Hematopoietic multipotent progenitor cell treated with erythropoietin and hydrocortisone succinate and interleukin-3 and kit ligand, for 15 days (in vitro differentiated cells): ENCODE results near the gene CFAP44.
"Not testable (repeated sequence)": the region's sequence is repeated elsewhere in the genome, so short reads cannot be mapped to it uniquely, and the experiment has no call there.

Experiments used
- DNase-seq: peaks from one replicate; pipeline ENCODE4 v3.0.0-alpha.2; 2015; ENCODE audit warnings: low spot score

CFAP44 gene, protein sequence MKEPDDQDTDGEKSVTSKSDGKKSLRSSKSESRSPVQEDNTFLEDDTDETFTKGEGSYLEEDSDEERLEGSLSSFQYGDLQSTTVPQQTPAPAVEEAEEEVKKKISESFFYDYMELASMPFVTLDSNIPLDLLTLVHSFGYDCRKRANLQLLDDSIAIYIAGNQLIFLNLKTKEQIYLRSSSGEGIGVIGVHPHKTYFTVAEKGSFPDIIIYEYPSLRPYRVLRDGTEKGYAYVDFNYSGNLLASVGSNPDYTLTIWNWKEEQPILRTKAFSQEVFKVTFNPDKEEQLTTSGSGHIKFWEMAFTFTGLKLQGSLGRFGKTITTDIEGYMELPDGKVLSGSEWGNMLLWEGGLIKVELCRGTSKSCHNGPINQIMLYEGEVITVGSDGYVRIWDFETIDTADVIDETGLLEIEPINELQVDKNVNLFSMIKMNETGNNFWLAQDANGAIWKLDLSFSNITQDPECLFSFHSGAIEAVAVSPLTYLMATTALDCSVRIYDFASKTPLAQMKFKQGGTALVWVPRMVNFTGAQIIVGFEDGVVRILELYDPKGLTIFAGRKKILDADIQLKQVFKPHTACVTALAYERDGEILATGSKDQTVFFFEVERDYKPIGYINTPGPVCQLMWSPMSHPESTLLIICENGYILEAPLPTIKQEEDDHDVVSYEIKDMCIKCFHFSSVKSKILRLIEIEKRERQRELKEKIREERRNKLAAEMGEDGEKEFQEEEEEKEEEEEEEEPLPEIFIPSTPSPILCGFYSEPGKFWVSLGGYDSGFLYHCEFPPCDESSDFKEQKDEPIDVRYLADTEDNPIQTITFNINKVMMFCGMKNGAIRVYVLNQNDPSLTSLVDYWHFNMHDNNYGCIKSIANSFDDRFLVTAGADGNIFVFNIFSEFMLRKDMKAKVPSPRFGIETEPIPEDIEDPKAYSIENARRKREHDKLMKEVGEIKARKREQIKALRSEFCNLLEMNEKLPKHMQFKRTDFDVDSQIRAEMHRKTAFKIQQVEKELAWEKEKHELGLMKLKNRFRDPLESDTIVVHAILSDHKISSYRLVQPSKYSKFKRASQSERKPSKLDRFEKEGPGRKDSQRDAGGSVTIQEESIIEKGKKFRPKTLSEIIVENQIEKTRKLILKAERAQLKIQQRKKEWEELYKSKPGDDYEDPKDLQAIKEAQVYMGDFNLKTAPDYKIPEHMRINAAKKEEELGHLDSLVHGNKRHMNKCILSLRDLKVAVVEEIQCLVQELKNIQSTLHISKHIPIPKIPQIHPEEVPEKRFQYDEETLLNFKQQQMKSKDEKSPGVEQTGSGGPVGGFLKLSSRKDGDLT (N-terminal part only)

DNA sequence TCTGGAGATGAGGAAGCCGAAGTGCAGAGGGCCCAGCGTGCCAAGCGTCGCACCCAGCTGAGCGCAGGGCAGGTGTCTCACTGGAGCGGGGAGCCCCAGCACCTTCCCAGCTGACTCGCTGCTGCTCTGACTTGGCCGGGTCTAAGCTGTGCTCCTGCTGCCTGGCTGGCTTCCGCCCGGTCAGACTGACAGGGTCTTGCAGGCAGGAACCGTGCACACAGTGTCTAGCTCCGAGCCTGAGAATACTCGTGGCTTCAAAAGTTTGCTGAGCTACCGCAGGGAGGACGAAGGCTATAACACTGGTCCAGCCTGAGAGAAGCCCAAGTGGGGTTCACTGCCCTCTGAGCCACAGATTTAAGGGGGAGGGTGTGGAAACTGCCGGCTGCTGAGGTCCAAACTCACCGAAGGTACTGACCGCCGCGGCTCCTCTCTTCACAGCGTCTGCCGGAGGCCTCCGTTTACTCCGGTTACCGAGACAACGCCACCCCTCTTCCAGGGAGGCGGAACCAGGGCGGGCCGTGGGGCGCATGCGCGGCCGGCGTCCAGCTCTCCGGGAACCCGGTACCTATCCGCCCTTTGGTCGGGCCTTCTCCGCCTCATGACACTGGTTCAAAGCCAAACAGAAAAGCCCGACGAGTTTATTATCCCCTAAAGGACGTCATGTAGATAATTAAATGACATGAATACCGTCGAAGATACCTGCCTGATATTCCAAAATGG is at the start of gene CFAP44:
CFAP44 (minus strand) TSS at position 443 of the 720 bp plus-strand sequence. CDS start 7,829 bp downstream, outside the sequence.
- peak; percentile 45 for DNase-seq

DNA sequence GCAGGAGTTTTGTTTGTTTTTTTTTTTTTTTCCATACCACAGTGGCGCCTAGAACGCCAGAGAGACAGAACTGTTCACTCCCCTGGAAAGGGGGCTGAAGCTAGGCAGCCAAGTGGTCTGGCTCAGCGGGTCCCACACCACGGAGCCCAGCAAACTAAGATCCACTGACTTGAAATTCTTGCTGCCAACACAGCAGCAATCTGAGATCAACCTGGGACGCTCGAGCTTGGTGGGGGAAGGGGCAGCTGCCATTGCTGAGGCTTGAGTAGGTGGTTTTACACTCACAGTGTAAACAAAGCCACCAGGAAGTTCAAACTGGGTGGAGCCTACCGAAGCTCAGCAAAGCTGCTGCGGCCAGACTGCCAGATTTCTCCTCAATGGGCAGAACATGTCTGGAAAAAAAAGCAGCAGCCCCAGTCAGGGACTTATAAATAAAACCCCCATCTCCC is 43.9 kb upstream of the CFAP44 start:
- DNase-seq: no peak

DNA sequence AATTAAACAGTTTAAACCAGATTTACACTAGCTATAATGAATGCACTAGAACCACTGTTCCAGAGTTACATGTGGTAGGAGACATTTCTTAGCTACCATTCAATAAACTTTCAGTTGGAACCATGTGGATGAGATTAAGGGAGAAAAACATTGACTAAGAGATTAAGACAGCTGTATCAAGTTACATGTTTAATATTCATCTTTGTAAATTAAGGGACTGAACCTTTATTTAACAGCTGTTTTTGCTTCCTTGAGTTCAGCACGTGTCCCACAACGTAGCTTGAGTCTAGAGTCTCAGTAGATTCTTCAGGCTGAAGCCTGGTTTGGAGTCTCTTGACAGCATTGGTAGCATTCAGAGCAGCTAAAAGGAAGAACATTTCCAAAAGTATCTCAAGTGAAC is 27.2 kb upstream of the CFAP44 start:
- no peak for DNase-seq

DNA sequence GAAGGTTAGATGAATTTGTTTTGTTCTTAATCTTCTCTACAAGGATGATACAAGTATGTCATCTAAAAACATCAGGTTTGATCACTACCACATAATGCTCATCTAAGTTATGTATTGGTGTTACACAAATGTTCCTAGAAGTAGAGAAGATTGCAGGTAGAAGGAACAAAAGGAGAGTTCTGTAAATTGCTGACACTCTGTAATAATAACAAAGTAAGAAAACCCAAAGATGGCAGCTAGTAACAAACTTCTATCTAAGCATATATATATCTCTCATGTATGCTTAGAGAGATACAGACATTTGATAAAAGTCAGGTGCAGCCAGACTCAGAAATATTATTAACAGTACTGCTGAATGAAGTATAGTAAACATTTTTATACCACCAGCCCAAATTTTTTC is 20.2 kb upstream of the CFAP44 start:
- DNase-seq: no peak

DNA sequence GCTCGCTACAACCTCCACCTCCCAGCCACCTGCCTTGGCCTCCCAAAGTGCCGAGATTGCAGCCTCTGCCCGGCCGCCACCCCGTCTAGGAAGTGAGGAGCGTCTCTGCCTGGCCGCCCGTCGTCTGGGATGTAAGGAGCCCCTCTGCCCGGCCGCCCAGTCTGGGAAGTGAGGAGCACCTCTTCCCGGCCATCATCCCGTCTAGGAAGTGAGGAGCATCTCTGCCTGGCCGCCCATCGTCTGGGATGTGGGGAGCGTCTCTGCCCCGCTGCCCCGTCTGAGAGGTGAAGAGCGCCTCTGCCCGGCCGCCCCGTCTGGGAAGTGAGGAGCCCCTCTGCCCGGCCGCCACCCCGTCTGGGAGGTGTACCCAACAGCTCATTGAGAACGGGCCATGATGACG is 17.3 kb upstream of the CFAP44 start:
- DNase-seq: not testable (repeated sequence)

DNA sequence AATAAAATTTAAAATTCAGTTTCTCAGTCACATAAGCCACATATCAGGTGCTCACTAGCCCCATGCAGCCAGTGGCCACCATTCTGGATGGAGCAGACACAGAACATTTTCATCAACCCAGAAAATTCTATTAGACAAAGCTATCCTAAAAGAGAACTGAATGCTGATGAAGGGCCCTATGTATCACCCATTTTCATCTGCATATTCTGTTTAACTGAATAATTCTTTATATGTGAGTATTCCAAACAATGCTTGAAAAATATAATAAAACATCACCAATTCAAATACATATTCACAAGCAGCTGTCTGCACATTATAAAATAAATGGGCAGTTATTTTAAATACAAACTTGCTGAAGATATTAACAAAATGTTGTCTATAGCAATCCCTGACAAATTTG is 14.2 kb upstream of the CFAP44 start:
- DNase-seq: no peak

DNA sequence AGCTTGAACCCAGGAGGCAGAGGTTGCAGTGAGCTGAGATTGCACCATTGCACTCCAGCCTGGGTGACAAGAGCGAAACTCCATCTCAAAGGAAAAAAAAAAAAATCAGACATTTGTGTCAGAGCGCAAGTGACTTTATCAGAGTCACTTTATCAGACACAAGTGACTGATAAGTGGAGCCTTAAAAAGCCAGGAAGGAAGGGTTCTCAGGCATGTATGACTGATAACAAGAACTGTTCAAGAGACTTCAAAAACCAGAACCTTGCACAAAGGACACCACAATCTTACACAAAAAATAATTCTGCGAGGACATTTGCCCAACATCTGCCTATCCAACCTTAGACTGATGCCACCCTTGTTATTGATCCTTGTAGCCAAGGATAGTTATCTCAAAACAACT is 13.3 kb upstream of the CFAP44 start:
- no peak for DNase-seq

DNA sequence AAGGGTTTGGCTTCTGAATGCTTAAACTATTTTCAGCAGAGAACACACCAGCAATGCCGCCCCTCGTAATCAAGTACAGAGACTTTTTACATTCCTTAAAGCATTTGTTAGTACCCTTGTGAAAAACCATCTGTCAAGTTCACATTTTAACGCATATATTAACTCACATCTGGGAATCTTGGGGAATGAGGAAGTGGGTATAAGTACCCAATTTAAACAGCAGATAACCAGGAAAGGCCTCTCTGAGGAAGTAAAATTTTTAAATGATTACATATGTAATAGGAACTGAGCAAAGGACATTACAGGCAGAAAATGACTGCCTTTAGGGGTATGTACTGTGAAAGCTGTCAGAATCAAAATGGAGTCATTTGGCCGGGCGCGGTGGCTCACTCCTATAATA is 12.8 kb upstream of the CFAP44 start:
- no peak for DNase-seq

DNA sequence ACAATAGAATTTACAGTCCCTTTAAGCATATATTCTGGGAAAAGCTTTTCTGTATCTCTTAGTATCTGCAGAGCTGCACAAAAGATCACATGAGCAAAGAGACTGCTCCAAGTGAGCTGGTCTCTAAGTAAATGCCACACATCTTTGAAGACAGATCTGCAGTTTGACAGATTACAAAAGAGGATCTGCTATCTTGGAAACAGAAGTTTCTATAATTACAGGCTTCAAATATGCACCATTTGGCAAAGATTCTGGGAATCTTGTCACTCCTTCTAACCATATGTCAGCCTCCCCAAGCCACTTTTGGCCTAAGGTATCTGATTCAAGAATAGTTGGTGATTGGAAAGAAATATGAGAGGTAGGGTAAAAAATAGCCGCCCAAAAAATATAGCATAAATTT is 9.6 kb upstream of the CFAP44 start:
- no peak for DNase-seq

DNA sequence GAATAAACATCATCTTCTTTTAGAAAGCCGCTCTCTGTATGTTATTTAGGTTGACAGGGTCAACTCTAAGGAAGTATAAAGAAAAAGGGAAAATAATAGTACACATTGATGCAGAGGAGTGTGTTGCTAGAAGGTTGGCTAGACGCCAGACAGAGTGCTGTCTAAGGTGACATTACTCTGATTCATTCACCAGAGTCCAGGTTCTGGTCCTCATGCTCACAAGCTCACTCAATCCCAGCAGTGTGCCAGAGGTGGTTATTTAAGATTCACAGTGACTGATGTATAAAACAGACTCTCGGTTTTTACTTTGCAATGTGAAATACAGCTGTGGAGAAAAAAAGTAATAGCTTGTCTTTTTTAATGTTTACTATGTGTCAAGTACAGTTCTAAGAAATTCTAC is 1.7 kb downstream of the CFAP44 start:
- no peak for DNase-seq

DNA sequence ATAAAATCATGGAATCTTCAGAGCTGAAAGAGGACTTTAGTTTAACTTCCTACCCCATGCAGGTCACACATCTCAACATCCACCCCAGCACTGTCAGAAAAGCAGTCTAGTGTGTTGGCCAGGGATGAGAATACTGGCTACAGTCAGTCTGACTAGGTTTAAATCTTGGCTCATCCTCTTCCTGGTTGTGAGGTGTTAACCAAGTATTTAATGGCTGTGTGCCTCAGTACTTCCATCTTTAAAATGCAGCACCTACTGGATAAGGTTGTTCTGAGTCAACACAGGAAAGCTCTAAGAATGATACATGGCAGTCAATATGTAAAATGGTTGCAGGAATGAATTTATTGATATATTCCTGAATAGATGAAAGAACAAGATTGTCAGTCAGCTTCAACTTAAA is 3.1 kb downstream of the CFAP44 start:
- no peak for DNase-seq

DNA sequence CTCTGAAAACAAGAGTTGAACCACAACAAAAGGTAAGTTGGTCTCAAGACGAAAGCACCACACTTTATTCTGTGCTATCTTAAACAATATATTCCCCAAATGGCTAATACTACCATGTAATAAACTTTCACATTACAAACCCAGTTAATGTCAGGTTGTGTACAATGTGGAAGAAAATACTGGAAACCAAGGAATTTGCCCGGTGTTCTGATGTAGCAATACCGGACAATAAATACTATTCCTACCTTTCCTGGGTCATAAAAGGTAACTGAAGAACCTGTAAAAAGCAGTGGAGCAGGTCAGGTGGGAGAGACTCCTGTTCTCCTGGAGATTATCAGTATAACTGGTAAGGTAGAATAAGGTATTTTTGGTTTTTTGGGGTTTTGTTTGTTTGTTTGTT is 3.9 kb downstream of the CFAP44 start:
- DNase-seq: no peak

DNA sequence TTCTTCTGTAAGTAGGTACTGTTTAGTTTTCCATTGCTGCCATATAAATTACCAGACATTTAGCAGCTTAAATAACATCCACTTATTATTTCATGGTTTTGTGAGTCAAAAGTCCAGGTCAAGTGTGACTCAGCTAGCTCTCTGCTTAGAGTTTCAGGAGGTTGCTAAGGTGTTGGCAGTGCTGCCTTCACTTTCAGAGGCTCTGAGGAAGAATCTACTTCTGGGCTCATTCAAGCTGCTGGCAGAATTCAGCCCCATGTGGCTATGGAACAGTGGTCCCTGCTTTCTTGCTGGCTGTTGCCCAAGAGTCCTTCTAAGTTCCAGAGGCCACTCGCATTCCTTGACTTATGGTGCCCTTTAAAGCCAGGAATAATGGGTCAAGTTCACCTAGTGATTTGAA is 4.5 kb downstream of the CFAP44 start:
- DNase-seq: no peak

DNA sequence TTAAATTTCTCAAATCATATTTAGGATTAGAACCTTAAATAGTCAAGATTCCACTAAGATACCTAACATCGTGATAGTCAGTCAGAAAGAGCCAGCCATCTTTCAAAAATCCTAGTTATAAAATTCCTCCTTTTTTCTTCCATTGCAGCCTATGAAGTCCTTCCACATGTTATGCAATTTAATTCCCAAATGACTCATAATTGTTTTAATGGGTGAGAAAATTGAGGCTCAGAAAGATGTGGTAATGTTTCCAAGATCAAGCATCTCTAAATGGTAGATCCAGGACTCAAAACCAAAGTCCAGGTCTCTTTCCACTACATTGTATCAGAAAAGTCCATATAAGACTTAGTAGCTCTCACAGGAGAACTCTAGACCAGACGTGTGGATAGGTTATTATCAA is 9.5 kb downstream of the CFAP44 start:
- DNase-seq: no peak

DNA sequence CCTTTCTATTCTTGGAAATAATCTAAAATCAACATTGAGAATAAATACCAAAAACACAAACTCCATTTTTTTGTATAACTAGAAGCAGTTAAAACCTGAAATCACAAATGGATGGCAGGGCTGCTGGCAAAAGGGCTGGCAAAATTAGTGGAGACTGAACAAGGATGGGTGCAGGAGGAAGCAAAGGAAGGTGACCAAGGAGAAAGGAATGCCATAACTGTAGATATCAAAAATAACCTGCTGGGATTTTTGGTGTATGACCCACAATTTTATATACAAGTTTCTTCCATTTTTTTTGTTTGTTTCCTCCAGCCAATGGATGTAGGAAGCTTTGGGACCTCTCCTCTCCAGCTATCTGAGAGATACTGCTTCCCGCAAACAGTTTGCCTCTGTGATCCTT is 12.7 kb downstream of the CFAP44 start:
- DNase-seq: no peak

DNA sequence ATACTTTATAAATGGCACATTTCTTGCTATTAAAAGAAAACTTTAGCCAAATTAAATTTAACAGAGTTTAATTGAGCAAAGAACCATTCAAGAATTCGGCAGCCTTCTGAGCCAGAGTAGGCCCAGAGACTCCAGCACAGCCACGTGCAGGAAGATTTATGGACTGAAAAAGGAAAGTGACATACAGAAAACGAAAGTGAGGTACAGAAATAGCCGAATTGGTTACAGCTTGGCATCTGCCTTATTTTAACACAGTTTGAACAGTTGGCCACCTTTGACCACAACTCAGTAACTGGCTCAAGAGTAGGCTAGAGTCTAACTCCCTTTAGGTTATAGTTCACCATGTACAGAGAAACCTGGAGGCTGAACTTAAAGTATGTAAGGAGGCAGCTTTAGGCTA is 17.6 kb downstream of the CFAP44 start:
- no peak for DNase-seq

DNA sequence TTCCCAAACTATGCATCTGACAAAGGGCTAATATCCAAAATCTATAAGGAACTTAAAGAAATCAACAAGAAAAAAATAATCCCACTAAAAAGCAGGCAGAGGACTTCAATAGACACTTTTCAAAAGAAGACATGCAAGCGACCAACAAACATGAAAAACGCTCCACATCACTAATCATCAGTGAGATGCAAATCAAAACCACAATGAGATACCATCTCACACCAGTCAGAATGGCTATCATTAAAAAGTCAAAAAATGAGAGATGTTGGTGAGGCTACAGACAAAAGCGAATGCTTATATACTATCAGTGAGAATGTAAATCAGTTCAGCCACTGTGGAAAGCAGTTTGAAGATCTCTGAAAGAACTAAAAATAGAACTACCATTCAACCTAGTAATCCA is 20.2 kb downstream of the CFAP44 start:
- DNase-seq: no peak

DNA sequence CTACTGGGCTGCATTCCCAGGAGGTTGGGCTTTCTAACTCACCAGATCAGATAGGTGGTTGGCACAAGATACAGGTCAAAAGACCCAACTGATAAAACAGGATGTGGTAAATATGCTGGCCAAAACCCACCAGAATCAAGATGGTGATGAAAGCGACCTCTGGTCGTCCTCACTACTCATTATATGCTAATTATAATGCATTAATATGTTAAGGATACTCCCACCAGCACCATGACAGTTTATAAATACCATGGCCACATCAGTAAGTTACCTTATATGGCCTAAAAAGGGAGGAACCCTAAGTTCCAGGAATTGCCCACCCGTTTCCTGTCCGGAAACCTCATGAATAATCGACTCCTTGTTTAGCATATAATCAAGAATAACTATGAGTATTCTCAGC is 31.6 kb downstream of the CFAP44 start:
- DNase-seq: no peak

DNA sequence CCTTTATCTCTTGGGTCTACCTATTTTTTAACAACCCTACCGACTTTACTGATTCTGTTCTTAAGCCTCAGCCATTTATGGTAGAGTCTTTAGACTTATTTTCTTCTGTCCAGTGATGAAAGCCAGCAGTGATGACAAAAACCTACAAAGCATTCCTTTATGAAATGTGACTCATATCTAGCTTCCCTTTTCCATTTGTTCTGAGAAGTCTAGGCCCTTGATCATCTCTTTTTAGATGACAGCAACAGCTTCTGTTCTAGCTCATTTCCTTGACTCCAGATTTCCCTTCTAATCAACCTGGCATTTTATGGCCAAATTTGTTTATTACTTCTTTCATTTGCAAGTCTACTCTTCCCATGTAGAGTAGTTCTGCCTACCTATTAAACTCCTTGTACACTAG is 36.1 kb downstream of the CFAP44 start:
- no peak for DNase-seq

DNA sequence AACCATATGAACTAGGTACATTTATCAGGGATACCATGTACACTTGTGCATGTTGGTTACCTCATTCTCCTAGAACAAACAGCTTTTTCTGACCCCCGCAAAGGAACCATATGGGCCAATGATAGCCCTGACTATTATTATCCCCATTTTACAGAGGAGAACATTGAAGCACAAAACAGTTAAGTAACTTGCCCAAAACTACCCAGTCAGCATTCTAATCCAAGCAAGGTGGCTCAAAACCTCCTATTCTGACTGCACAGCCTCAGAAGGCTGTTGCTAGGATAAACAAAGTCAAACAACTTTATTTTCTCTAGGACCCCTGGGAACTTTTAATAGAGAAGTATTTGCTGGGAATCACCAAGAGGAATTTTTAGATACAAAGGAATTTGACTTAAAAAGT is 36.7 kb downstream of the CFAP44 start:
- no peak for DNase-seq
